Muscle layer of duodenum (tissue), 2 donors: ENCODE results near the gene EFNB2.
A peak's percentile ranks its signal among the peaks of the same experiment; 100 is the strongest.

Experiments
- H3K27ac ChIP-seq: one replicate; pipeline ENCODE4 v1.7.0; 2013; ENCODE audit warnings: mild to moderate bottlenecking, low read length
- H3K27me3 ChIP-seq: one replicate; pipeline ENCODE4 v1.7.0; 2013; ENCODE audit warnings: low read depth, mild to moderate bottlenecking, control low read depth, low read length
- H3K36me3 ChIP-seq, 2 donors: one replicate each; pipeline ENCODE4 v1.7.0; 2013; ENCODE audit warnings: low read length in 2 of 2, control low read depth in 1 of 2, mild to moderate bottlenecking in 1 of 2; ENCODE audit not compliant: insufficient read depth in 2 of 2, control insufficient read depth in 1 of 2
- H3K4me1 ChIP-seq, 2 donors: one replicate each; pipeline ENCODE4 v1.7.0; 2013; ENCODE audit warnings: low read length in 2 of 2, mild to moderate bottlenecking in 2 of 2, control low read depth in 1 of 2, moderate library complexity in 1 of 2; ENCODE audit not compliant: insufficient read depth in 2 of 2, control insufficient read depth in 1 of 2
- H3K4me3 ChIP-seq, 2 donors: one replicate each; pipeline ENCODE4 v1.7.0; 2013; ENCODE audit warnings: low read length in 2 of 2, low read depth in 1 of 2, mild to moderate bottlenecking in 1 of 2
- H3K9me3 ChIP-seq, 2 donors: one replicate each; pipeline ENCODE4 v1.7.0; 2013; ENCODE audit warnings: low read length in 2 of 2, control low read depth in 1 of 2, mild to moderate bottlenecking in 1 of 2; ENCODE audit not compliant: control insufficient read depth in 1 of 2
- donor health status: healthy.

EFNB2 gene

GRCh38 chr13:106535552-106536243 is at the start of gene EFNB2:
EFNB2 (minus strand) TSS chr13:106535662; CDS start chr13:106534964, 698 bp downstream.
- Histone ChIP-seq H3K4me1 (peaks cover 0 to 13% of the 10 kb centered on the region in 2 donors), H3K36me3 (peaks cover 0 to 2% of the 10 kb centered on the region in 2 donors), H3K4me3 (peak within 1 kb of the TSS; percentile 75 to 82), H3K27me3 (no peaks in the 10 kb centered on the region), H3K9me3 (no peaks in the 10 kb centered on the region), H3K27ac (peak within 1 kb of the TSS; percentile 90)

GRCh38 chr13:106581225-106581624 is 45.8 kb upstream of the EFNB2 start:
- Histone ChIP-seq H3K4me3 (no peak overlapping the region), H3K27me3 (no peaks in the 10 kb centered on the region), H3K9me3 (peaks cover 0 to 4% of the 10 kb centered on the region in 2 donors), H3K27ac (no peak overlapping the region), H3K4me1 (peaks cover 0 to 3% of the 10 kb centered on the region in 2 donors), H3K36me3 (no peaks in the 10 kb centered on the region)

GRCh38 chr13:106575896-106576295 is 40.4 kb upstream of the EFNB2 start:
- Histone ChIP-seq H3K36me3 (no peaks in the 10 kb centered on the region), H3K27ac (no peak overlapping the region), H3K9me3 (no peaks in the 10 kb centered on the region), H3K4me3 (no peak overlapping the region), H3K27me3 (no peaks in the 10 kb centered on the region), H3K4me1 (peaks cover 0 to 3% of the 10 kb centered on the region in 2 donors)

GRCh38 chr13:106573868-106574267 is 38.4 kb upstream of the EFNB2 start:
- Histone ChIP-seq H3K36me3 (no peaks in the 10 kb centered on the region), H3K9me3 (no peaks in the 10 kb centered on the region), H3K27me3 (no peaks in the 10 kb centered on the region), H3K27ac (no peak overlapping the region), H3K4me1 (peaks cover 0 to 3% of the 10 kb centered on the region in 2 donors), H3K4me3 (no peak overlapping the region)

- Histone ChIP-seq H3K4me3 (no peak overlapping the region), H3K36me3 (no peaks in the 10 kb centered on the region), H3K4me1 (peaks cover 0 to 3% of the 10 kb centered on the region in 2 donors), H3K27ac (no peak overlapping the region), H3K9me3 (no peaks in the 10 kb centered on the region), H3K27me3 (no peaks in the 10 kb centered on the region)
Measured at GRCh38 chr13:106573284-106573846, 37.9 kb upstream of the EFNB2 start.

GRCh38 chr13:106570299-106570852 is 34.9 kb upstream of the EFNB2 start:
- peaks cover 0 to 5% of the 10 kb centered on the region in 2 donors for H3K36me3 ChIP-seq
- no peak overlapping the region for H3K4me3 ChIP-seq
- no peaks in the 10 kb centered on the region for H3K27me3 ChIP-seq
- peaks cover 8 to 13% of the 10 kb centered on the region in 2 donors for H3K4me1 ChIP-seq
- H3K27ac ChIP-seq: no peak overlapping the region
- no peaks in the 10 kb centered on the region for H3K9me3 ChIP-seq

GRCh38 chr13:106569233-106570095 is 34.0 kb upstream of the EFNB2 start:
- Histone ChIP-seq H3K27me3 (no peaks in the 10 kb centered on the region), H3K4me1 (peaks cover 17 to 22% of the 10 kb centered on the region in 2 donors), H3K4me3 (no peak overlapping the region), H3K9me3 (no peaks in the 10 kb centered on the region), H3K36me3 (peaks cover 0 to 5% of the 10 kb centered on the region in 2 donors), H3K27ac (no peak overlapping the region)

- Histone ChIP-seq H3K27me3 (no peaks in the 10 kb centered on the region), H3K4me1 (peaks cover 17 to 32% of the 10 kb centered on the region in 2 donors), H3K9me3 (no peaks in the 10 kb centered on the region), H3K4me3 (peak overlapping the region; percentile 79 to 94), H3K27ac (peak overlapping the region; percentile 90), H3K36me3 (peaks cover 0 to 5% of the 10 kb centered on the region in 2 donors)
Measured at GRCh38 chr13:106568299-106569003, 33.0 kb upstream of the EFNB2 start.

GRCh38 chr13:106567474-106568298 is 32.2 kb upstream of the EFNB2 start, which contains the start of gene ARGLU1:
ARGLU1 (minus strand) TSS chr13:106568137; CDS start chr13:106567919, 218 bp downstream.
- H3K27ac ChIP-seq: peak within 1 kb of the TSS; percentile 90
- peaks cover 17 to 36% of the 10 kb centered on the region in 2 donors for H3K4me1 ChIP-seq
- peak within 1 kb of the TSS; percentile 79 to 94 for H3K4me3 ChIP-seq
- no peaks in the 10 kb centered on the region for H3K9me3 ChIP-seq
- H3K27me3 ChIP-seq: no peaks in the 10 kb centered on the region
- H3K36me3 ChIP-seq: peaks cover 0 to 5% of the 10 kb centered on the region in 2 donors
